Sigmoid colon (tissue), 4 donors: ENCODE data around the gene KDM4F.

Experiments used
- POLR2AphosphoS5 ChIP-seq, 4 donors: sonication (generic); formaldehyde crosslinking; IDR thresholded peaks; one replicate each; pipeline ENCODE4 v1.6.1; 2017; ENCODE audit warnings: antibody characterized with exemption in 4 of 4
- TF ChIP-seq, protein P1 (sequence below), 4 experiments: fragments of 450-650 bp in 3 of 4; fragments of 200-600 bp in 1 of 4; IDR thresholded peaks; one replicate each; pipeline ENCODE4 v1.5.1; 2016 to 2019; ENCODE audit warnings: antibody characterized with exemption in 4 of 4, mild to moderate bottlenecking in 3 of 4, moderate library complexity in 2 of 4

DNA sequence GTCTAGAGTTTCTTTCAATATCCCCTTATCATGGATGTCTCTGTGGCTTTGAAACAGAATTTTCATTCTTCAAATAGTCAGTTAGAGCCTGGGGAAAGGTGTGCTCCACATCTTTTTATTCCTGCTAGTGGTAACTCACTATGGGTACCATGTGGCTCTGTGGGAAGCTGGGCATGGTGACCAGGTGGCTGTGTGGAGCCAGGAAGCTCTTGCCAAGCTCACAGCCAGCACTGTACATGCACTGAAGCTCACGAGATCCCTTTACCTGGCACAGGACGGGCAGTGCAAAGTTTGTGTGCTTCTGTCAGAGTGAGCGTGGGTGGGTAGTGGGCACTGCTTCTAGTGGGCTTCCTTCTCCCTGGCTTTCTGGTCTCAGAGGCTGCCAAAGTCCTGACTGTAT, 6.3 kb upstream of the KDM4F start:
- TF ChIP-seq, protein P1, sequence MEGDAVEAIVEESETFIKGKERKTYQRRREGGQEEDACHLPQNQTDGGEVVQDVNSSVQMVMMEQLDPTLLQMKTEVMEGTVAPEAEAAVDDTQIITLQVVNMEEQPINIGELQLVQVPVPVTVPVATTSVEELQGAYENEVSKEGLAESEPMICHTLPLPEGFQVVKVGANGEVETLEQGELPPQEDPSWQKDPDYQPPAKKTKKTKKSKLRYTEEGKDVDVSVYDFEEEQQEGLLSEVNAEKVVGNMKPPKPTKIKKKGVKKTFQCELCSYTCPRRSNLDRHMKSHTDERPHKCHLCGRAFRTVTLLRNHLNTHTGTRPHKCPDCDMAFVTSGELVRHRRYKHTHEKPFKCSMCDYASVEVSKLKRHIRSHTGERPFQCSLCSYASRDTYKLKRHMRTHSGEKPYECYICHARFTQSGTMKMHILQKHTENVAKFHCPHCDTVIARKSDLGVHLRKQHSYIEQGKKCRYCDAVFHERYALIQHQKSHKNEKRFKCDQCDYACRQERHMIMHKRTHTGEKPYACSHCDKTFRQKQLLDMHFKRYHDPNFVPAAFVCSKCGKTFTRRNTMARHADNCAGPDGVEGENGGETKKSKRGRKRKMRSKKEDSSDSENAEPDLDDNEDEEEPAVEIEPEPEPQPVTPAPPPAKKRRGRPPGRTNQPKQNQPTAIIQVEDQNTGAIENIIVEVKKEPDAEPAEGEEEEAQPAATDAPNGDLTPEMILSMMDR (IDR thresholded peaks at IDR 0.05): no peak
- no peak for TF ChIP-seq POLR2AphosphoS5 (IDR thresholded peaks at IDR 0.05)
